ENCODE data around the gene KLHL35. TPM values are rescaled to one million over a fixed set of nuclear protein-coding genes. Genes with fewer than 3 reads are reported as not detected.

KLHL35 gene
- total RNA-seq, 1 experiment from 2014 or later, result 0.83 TPM

DNA sequence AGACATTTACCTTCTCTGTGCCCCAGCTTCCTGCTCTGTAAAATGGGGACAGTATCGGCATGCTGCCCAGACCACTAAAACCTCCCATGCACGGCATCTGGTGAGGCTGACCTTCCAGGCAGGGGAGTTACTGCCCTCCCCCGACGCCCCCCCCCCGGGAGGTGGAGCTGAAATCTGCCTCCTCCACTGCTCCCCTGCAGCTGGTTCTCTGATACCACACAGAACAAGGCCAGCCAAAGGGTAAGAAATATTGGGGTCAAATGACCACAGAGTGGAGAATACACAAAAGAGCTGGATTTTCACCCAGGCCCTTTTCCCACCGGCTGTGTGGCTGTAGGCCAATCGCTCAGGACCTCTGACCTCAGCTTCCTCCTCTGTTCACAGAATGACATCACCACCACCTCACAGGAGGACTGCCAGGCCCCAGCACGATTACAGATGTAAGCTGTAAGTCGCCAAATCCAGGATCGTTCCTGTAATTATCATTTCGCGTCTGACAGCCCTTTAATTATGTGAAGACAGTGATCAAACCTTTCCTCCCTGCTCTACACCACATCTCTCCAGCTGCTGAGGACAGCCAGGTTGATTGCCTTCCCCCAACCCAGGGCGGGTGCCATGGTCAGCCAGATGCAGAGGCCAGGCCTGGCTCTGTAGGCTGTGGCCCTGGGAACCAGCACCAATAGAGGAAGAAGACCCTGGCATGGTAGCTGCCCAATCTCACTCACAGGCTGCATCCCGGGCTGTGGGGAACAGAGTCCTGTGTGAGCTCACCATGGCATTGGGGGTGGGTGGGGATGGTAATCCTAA is 35.7 kb upstream of the KLHL35 start:
- H4K8ac ChIP-seq (replicated peaks; ENCODE audit: insufficient read length, low read depth, low read length), result no peak overlapping the region
- no peaks in the 10 kb centered on the region for H3K4me1 ChIP-seq (ENCODE audit: insufficient read depth, low read length)
- H3K23ac ChIP-seq (ENCODE audit: insufficient read length, low read depth, low read length), result no peak overlapping the region
- no peak overlapping the region for H3K18ac ChIP-seq (ENCODE audit: insufficient read length, low read depth, low read length)
- no peak for DNase-seq
- H3K4me2 ChIP-seq (ENCODE audit: insufficient read depth, insufficient read length, low read length), result no peak overlapping the region
- H3K4ac ChIP-seq (ENCODE audit: low read depth, low read length), result no peak overlapping the region
- no peak overlapping the region for H3K9ac ChIP-seq (ENCODE audit: extremely low read depth, insufficient read length, low read length)
- Mint-ChIP-seq H3K4me3 (no peak overlapping the region), H3K9me3 (no peaks in the 10 kb centered on the region), H3K27me3 (ENCODE audit: low read depth) (no peaks in the 10 kb centered on the region; the same call in 1 of the 2 replicates), H3K4me1 (peaks cover 30 to 41% of the 10 kb centered on the region in 2 experiments), H3K27ac (no peak overlapping the region; a peak in 2 of 7 replicates), H3K36me3 (ENCODE audit: insufficient read depth in 1 of 3, low read depth in 3 of 3) (no peaks in the 10 kb centered on the region)
- TF ChIP-seq, protein P1, sequence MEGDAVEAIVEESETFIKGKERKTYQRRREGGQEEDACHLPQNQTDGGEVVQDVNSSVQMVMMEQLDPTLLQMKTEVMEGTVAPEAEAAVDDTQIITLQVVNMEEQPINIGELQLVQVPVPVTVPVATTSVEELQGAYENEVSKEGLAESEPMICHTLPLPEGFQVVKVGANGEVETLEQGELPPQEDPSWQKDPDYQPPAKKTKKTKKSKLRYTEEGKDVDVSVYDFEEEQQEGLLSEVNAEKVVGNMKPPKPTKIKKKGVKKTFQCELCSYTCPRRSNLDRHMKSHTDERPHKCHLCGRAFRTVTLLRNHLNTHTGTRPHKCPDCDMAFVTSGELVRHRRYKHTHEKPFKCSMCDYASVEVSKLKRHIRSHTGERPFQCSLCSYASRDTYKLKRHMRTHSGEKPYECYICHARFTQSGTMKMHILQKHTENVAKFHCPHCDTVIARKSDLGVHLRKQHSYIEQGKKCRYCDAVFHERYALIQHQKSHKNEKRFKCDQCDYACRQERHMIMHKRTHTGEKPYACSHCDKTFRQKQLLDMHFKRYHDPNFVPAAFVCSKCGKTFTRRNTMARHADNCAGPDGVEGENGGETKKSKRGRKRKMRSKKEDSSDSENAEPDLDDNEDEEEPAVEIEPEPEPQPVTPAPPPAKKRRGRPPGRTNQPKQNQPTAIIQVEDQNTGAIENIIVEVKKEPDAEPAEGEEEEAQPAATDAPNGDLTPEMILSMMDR (conservative IDR thresholded peaks at IDR 0.05), result no peak
- H2BK15ac ChIP-seq (ENCODE audit: low read depth, low read length), result no peak overlapping the region
- no peak overlapping the region; the same call in 1 of the 2 replicates for H3K14ac ChIP-seq (ENCODE audit: insufficient read depth, low read length)
- H3K56ac ChIP-seq (ENCODE audit: insufficient read length, low read depth, low read length), result no peak overlapping the region
- no peak overlapping the region for H2BK12ac ChIP-seq (ENCODE audit: insufficient read length, low read depth, low read length)
- H3K23me2 ChIP-seq (ENCODE audit: insufficient read length, low read depth, low read length, poor library complexity, severe bottlenecking), result no peaks in the 10 kb centered on the region
- no CpG with 5 or more reads among the region's 14 CpGs for WGBS (ENCODE audit: extremely low coverage, insufficient read length, low lambda C conversion rate)
- H3K27ac ChIP-seq (ENCODE audit: insufficient read length, low read depth, low read length), result no peak overlapping the region
- no peak overlapping the region for H4K5ac ChIP-seq (ENCODE audit: insufficient read length, low read depth, low read length)
- no peak overlapping the region for H2BK120ac ChIP-seq (ENCODE audit: low read depth, low read length, poor library complexity, severe bottlenecking)
- no peak overlapping the region for H4K91ac ChIP-seq (ENCODE audit: insufficient read length, low read depth, low read length)
- no peak overlapping the region for H2AFZ ChIP-seq (ENCODE audit: low read length)
- H4K20me1 ChIP-seq (ENCODE audit: control insufficient read depth, insufficient read depth, insufficient read length), result no peaks in the 10 kb centered on the region
- no peak overlapping the region for H2AK5ac ChIP-seq (ENCODE audit: insufficient read length, low read length)
- no peak overlapping the region for H2BK20ac ChIP-seq (ENCODE audit: low read depth, low read length, poor library complexity, severe bottlenecking)
- H3T11ph ChIP-seq (ENCODE audit: low read length), result no peak overlapping the region
- no peaks in the 10 kb centered on the region for H3K79me2 ChIP-seq (ENCODE audit: insufficient read depth, low read length)
- no peaks in the 10 kb centered on the region for H3K27me3 ChIP-seq (ENCODE audit: insufficient read depth, low read length)
- no peaks in the 10 kb centered on the region for H3K79me1 ChIP-seq (ENCODE audit: insufficient read depth, low read depth, low read length, poor library complexity, severe bottlenecking)
- H2BK5ac ChIP-seq (ENCODE audit: insufficient read length, low read length), result no peak overlapping the region
- no peaks in the 10 kb centered on the region for H3K9me3 ChIP-seq (ENCODE audit: control insufficient read depth, low read depth, low read length)
